ENCODE data around the gene NCR2. TPM values are rescaled to one million over a fixed set of nuclear protein-coding genes. Genes with fewer than 3 reads are reported as not detected.

The NCR2 gene
- total RNA-seq, 1 experiment from 2014 or later: not detected

Other genes with a start within 250 kb of the NCR2 start
- not detected in 2 replicates for gene TREML1, start 181.3 kb upstream of the NCR2 start, total RNA-seq (2014; rRNA removed; shearing (Covaris generic))
- gene TREM2, start 172.5 kb upstream of the NCR2 start, total RNA-seq (2014; rRNA removed; shearing (Covaris generic)): not detected in 2 replicates
- gene TREML2, start 134.5 kb upstream of the NCR2 start, total RNA-seq (2014; rRNA removed; shearing (Covaris generic)): not detected in 2 replicates
- gene TREML4, start 107.3 kb upstream of the NCR2 start, total RNA-seq (2014; rRNA removed; shearing (Covaris generic)): not detected in 2 replicates
- not detected in 2 replicates for gene TREM1, start 48.9 kb upstream of the NCR2 start, total RNA-seq (2014; rRNA removed; shearing (Covaris generic))
- 3.0 and 3.7 TPM in 2 replicates for gene FOXP4, start 210.8 kb downstream of the NCR2 start, total RNA-seq (2014; rRNA removed; shearing (Covaris generic))